Right hindlimb (tissue), 1 donor: ENCODE results near the gene FOXP4.

Experiments
- DNase-seq: peaks from one replicate; pipeline ENCODE4 v3.0.0-alpha.2; 2018

Gene FOXP4

DNA sequence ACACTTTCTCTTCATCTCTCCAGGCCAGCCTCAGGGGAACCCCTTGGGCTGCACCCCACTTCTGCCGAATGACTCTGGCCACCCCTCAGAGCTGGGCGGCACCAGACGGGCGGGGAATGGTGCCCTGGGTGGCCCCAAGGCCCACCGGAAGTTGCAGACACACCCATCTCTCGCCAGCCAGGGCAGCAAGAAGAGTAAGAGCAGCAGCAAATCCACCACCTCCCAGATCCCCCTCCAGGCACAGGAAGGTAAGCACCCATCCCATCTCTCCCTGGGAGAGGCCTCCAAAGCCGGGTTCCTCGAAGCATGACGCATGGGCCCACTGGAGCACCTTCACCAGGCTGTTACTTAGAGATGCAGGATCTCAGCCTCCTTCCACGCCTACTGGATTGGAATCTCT, 103.4 kb downstream of the FOXP4 start:
- peak; percentile 12 for DNase-seq

DNA sequence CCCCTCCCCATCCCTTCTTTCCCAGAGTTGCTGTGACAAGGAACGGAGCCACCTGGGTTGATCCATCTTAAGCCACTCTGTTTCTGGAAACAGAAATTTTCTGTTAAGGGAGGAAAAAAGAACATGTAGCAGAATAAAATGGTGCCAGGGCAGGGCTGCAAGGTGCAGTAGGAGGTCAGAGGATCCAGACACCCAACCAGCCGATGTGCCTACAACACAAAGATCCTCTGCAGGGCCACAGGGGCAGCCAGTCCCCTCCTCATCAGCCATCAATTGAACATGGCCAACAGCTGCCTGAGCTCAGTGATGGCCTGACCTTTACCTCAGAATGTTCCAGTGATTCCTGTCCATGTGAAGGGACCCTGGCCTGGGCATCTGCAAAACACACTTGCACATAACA, 103.9 kb downstream of the FOXP4 start:
- peak; percentile 10 for DNase-seq

DNA sequence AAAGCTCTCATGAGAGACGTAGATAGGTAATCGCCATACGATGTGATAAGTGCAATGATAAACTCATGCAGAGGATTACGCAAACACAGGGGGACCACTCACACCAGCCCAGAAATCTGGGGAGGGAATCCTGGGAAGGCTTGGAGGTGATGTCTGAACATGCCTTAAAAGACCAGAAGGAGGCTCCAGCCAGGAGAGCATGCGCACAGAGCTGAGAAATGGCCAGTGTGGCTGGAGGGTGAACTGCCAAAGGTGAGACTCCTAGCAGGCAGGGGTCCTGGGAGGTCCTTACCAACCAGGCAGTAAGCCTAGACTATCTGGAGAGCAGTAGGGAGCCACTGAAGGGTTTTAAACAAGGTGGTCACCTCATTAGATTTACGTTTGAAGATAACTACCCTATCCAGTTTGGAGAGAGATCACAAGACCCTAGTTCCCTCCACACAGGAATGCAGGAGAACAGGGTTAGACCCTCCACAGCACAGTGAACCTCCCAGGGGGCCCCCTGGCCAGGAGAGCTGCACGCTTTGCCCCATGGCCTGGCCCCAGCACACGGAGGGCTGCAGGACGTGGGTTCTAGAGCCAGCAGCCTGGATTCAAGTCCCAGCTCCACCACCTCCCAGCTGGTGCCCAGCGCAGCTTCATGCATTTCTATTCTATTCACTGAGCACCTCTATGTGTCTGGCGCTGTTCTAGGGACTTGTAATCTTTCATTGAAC, 105.2 kb downstream of the FOXP4 start:
- DNase-seq: peak; percentile 16
